ENCODE results near the gene IGLON5. TPM values are rescaled to one million over a fixed set of nuclear protein-coding genes. Genes with fewer than 3 reads are reported as not detected.

The IGLON5 gene
- total RNA-seq, 4 donors from 2014 or later: 0.17 TPM; not detected in 3

- H3K36me3 ChIP-seq: peaks cover 1 to 21% (median 18%) of the 10 kb centered on the region in 4 donors
- H3K27ac ChIP-seq (replicated peaks in 1 of 4): no peak overlapping the region
- no peak for DNase-seq (ENCODE audit: extremely low spot score)
- intact Hi-C loops (cut with DNase I): no loop called here
- WGBS: 94% methylated on average over 10 of the region's 10 CpGs
- H3K4me3 ChIP-seq: no peak overlapping the region
- peaks cover 7 to 38% (median 19%) of the 10 kb centered on the region in 4 donors for H3K4me1 ChIP-seq
- H3K9me3 ChIP-seq: no peaks in the 10 kb centered on the region
- TF ChIP-seq EP300 (IDR thresholded peaks at IDR 0.05) (no peak), POLR2AphosphoS5 (IDR thresholded peaks at IDR 0.05) (no peak), POLR2A (IDR thresholded peaks at IDR 0.05; ENCODE audit: low read depth) (no peak), CTCF (IDR thresholded peaks at IDR 0.05) (no peak)
- no peaks in the 10 kb centered on the region for H3K27me3 ChIP-seq
Measured at GRCh38 chr19:51356159-51356801, 44.8 kb downstream of the IGLON5 start.

- Histone ChIP-seq H3K36me3 (peaks cover 0 to 4% (median 2%) of the 10 kb centered on the region in 4 donors), H3K9me3 (no peaks in the 10 kb centered on the region), H3K27me3 (no peaks in the 10 kb centered on the region), H3K4me1 (peaks cover 16 to 55% (median 32%) of the 10 kb centered on the region in 4 donors), H3K27ac (replicated peaks in 1 of 4) (peak overlapping the region in 1 of 4 donors; percentile 95), H3K4me3 (no peak overlapping the region)
- TF ChIP-seq POLR2A (IDR thresholded peaks at IDR 0.05; ENCODE audit: low read depth): no peak
- TF ChIP-seq CTCF (IDR thresholded peaks at IDR 0.05): no peak
- no peak for TF ChIP-seq POLR2AphosphoS5 (IDR thresholded peaks at IDR 0.05)
- no peak for TF ChIP-seq EP300 (IDR thresholded peaks at IDR 0.05)
- WGBS: 88% methylated on average over 7 of the region's 7 CpGs
- DNase-seq (ENCODE audit: extremely low spot score): no peak
- intact Hi-C loops (cut with DNase I): no loop called here
Measured at GRCh38 chr19:51357952-51358351, 46.5 kb downstream of the IGLON5 start.

- H3K27me3 ChIP-seq: no peaks in the 10 kb centered on the region
- no peaks in the 10 kb centered on the region for H3K9me3 ChIP-seq
- H3K36me3 ChIP-seq: peaks cover 0 to under 1% (median 0%) of the 10 kb centered on the region in 4 donors
- TF ChIP-seq POLR2AphosphoS5 (IDR thresholded peaks at IDR 0.05): peak; percentile 54 to 86
- TF ChIP-seq EP300 (IDR thresholded peaks at IDR 0.05): no peak
- TF ChIP-seq POLR2A (IDR thresholded peaks at IDR 0.05; ENCODE audit: low read depth): no peak
- H3K4me1 ChIP-seq: peaks cover 26 to 64% (median 43%) of the 10 kb centered on the region in 4 donors
- H3K4me3 ChIP-seq: no peak overlapping the region
- 67% methylated on average over 4 of the region's 4 CpGs for WGBS
- DNase-seq (ENCODE audit: extremely low spot score): no peak
- intact Hi-C loops (cut with DNase I): no loop called here
- peak overlapping the region; percentile 55 to 95 (median 66) for H3K27ac ChIP-seq (replicated peaks in 1 of 4)
Measured at GRCh38 chr19:51359294-51359693, 47.9 kb downstream of the IGLON5 start.

GRCh38 chr19:51361239-51361638 is 49.8 kb downstream of the IGLON5 start:
- Histone ChIP-seq H3K4me3 (no peak overlapping the region), H3K4me1 (peaks cover 36 to 68% (median 53%) of the 10 kb centered on the region in 4 donors), H3K36me3 (no peaks in the 10 kb centered on the region), H3K9me3 (no peaks in the 10 kb centered on the region), H3K27ac (replicated peaks in 1 of 4) (peak overlapping the region; percentile 95 to 99 (median 97)), H3K27me3 (no peaks in the 10 kb centered on the region)
- TF ChIP-seq CTCF (IDR thresholded peaks at IDR 0.05) (no peak), POLR2AphosphoS5 (IDR thresholded peaks at IDR 0.05) (no peak), POLR2A (IDR thresholded peaks at IDR 0.05; ENCODE audit: low read depth) (no peak)
- DNase-seq (ENCODE audit: extremely low spot score): no peak
- intact Hi-C loops (cut with DNase I): loop anchor here (10.0 kb wide), 1 partner anchor 344 kb away; no protein-coding TSS in a partner anchor
- WGBS: 87% methylated on average over 13 of the region's 13 CpGs

- H3K4me3 ChIP-seq: peak overlapping the region in 1 of 4 donors; percentile 67
- H3K9me3 ChIP-seq: no peaks in the 10 kb centered on the region
- H3K27me3 ChIP-seq: no peaks in the 10 kb centered on the region
- peaks cover 32 to 67% (median 57%) of the 10 kb centered on the region in 4 donors for H3K4me1 ChIP-seq
- intact Hi-C loops (cut with DNase I): loop anchor here (10.0 kb wide), 1 partner anchor 340 kb away; no protein-coding TSS in a partner anchor
- no peak for TF ChIP-seq EP300 (IDR thresholded peaks at IDR 0.05)
- TF ChIP-seq POLR2A (IDR thresholded peaks at IDR 0.05; ENCODE audit: low read depth): no peak
- TF ChIP-seq POLR2AphosphoS5 (IDR thresholded peaks at IDR 0.05): peak; percentile 20 to 26
- no peak for TF ChIP-seq CTCF (IDR thresholded peaks at IDR 0.05)
- no peaks in the 10 kb centered on the region for H3K36me3 ChIP-seq
- no peak for DNase-seq (ENCODE audit: extremely low spot score)
- H3K27ac ChIP-seq (replicated peaks in 1 of 4): peak overlapping the region; percentile 95 to 99 (median 97)
- WGBS: 70% methylated on average over 15 of the region's 15 CpGs
Measured at GRCh38 chr19:51364200-51365106, 53.0 kb downstream of the IGLON5 start.
